ENCODE data around the gene FAM181A.

DNA sequence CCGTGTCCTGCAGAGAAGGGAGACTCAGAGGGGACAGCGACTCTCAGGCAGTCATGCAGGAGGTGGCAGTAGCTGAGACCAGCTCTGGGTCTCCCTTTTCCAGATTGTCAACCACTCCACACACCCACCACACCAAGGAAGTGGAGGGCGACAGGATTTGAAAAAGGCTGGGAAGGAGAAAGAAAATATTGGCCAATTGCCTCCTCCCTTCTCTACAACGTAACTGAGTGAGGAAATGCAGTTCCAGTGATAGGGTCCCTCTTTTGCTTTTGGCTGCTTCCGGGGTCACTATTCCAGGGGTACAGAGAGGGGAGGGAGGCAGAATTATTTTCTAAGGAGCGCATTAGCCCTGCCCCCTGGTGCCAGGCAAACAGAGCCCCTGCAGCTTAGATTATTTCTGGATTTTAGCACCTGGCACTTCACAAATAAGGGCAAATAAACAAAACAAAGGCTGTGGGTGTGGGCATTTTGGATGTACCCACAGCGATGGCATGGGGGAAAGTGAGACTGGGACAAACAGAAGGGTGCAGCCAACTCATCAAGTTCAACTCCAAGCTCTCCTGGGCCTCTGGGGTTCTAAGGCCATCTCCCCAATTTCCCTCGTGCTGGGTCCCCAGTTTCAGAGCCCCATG, 28.8 kb downstream of the FAM181A start:
- TF ChIP-seq TEAD4 (IDR thresholded peaks at IDR 0.05; ENCODE audit: low read length) (no peak), TEAD4 (CRISPR knock-in tag; IDR thresholded peaks at IDR 0.05; ENCODE audit: borderline replicate concordance) (no peak), SIN3B (IDR thresholded peaks at IDR 0.05; ENCODE audit: low read depth) (no peak), SMC3 (conservative IDR thresholded peaks at IDR 0.05; ENCODE audit: insufficient read depth, low read depth, low read length) (no peak), SRSF7 (optimal IDR thresholded peaks at IDR 0.05; ENCODE audit: low read depth, low read length) (no peak), ZNF76 (CRISPR knock-in tag; IDR thresholded peaks at IDR 0.05; ENCODE audit: borderline replicate concordance) (no peak), TEAD1 (CRISPR knock-in tag; IDR thresholded peaks at IDR 0.05) (no peak), GTF2F1 (IDR thresholded peaks at IDR 0.05; ENCODE audit: low read depth, low read length) (no peak), TBP (optimal IDR thresholded peaks at IDR 0.05; ENCODE audit: low read depth, low read length) (no peak)
- TF ChIP-seq, protein P1, sequence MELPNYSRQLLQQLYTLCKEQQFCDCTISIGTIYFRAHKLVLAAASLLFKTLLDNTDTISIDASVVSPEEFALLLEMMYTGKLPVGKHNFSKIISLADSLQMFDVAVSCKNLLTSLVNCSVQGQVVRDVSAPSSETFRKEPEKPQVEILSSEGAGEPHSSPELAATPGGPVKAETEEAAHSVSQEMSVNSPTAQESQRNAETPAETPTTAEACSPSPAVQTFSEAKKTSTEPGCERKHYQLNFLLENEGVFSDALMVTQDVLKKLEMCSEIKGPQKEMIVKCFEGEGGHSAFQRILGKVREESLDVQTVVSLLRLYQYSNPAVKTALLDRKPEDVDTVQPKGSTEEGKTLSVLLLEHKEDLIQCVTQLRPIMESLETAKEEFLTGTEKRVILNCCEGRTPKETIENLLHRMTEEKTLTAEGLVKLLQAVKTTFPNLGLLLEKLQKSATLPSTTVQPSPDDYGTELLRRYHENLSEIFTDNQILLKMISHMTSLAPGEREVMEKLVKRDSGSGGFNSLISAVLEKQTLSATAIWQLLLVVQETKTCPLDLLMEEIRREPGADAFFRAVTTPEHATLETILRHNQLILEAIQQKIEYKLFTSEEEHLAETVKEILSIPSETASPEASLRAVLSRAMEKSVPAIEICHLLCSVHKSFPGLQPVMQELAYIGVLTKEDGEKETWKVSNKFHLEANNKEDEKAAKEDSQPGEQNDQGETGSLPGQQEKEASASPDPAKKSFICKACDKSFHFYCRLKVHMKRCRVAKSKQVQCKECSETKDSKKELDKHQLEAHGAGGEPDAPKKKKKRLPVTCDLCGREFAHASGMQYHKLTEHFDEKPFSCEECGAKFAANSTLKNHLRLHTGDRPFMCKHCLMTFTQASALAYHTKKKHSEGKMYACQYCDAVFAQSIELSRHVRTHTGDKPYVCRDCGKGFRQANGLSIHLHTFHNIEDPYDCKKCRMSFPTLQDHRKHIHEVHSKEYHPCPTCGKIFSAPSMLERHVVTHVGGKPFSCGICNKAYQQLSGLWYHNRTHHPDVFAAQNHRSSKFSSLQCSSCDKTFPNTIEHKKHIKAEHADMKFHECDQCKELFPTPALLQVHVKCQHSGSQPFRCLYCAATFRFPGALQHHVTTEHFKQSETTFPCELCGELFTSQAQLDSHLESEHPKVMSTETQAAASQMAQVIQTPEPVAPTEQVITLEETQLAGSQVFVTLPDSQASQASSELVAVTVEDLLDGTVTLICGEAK (IDR thresholded peaks at IDR 0.05): no peak
- TF ChIP-seq, protein P1 (CRISPR knock-in tag; IDR thresholded peaks at IDR 0.05): no peak
